Liver (tissue), 9 donors: ENCODE measurements around the gene RBM6. TPM values are rescaled to one million over a fixed set of nuclear protein-coding genes. Genes with fewer than 3 reads are reported as not detected.

Source experiments
- DNase-seq: peaks from one replicate; pipeline ENCODE4 v3.0.0-alpha.2; 2017; ENCODE audit warnings: low spot score
- H3K27ac ChIP-seq, 2 donors: one replicate each; pipeline ENCODE4 v1.7.0; 2013; ENCODE audit warnings: inconsistent platforms in 2 of 2, low read length in 2 of 2, control low read depth in 1 of 2, low read depth in 1 of 2, mild to moderate bottlenecking in 1 of 2
- H3K27me3 ChIP-seq, 4 donors: one replicate each; pipeline versions ENCODE4 v1.6.1 to v1.7.0; 2013; ENCODE audit warnings: low read length in 3 of 4, inconsistent platforms in 1 of 4, mild to moderate bottlenecking in 1 of 4, moderate library complexity in 1 of 4; ENCODE audit not compliant: control insufficient read depth in 4 of 4, insufficient read depth in 4 of 4
- H3K36me3 ChIP-seq, 4 donors: one replicate each; pipeline versions ENCODE4 v1.6.1 to v1.7.0; 2013; ENCODE audit warnings: low read length in 3 of 4, mild to moderate bottlenecking in 3 of 4, low read depth in 1 of 4, moderate library complexity in 1 of 4; ENCODE audit not compliant: control insufficient read depth in 4 of 4, insufficient read depth in 3 of 4
- H3K4me1 ChIP-seq, 4 donors: one replicate each; pipeline versions ENCODE4 v1.6.1 to v1.7.0; 2013; ENCODE audit warnings: low read length in 3 of 4, mild to moderate bottlenecking in 3 of 4, moderate library complexity in 1 of 4; ENCODE audit not compliant: control insufficient read depth in 4 of 4, insufficient read depth in 4 of 4
- H3K4me3 ChIP-seq, 3 donors: one replicate each; pipeline versions ENCODE4 v1.6.1 to v1.7.0; 2013; ENCODE audit warnings: low read length in 3 of 3, control low read depth in 1 of 3, low read depth in 1 of 3, mild to moderate bottlenecking in 1 of 3
- H3K9ac ChIP-seq, 2 donors: one replicate each; pipeline ENCODE4 v1.7.0; 2013; ENCODE audit warnings: low read length in 2 of 2, mild to moderate bottlenecking in 2 of 2, moderate library complexity in 2 of 2, control low read depth in 1 of 2, low read depth in 1 of 2
- H3K9me3 ChIP-seq, 4 donors: one replicate each; pipeline versions ENCODE4 v1.6.1 to v1.7.0; 2013; ENCODE audit warnings: low read length in 3 of 4; ENCODE audit not compliant: control insufficient read depth in 4 of 4
- EGR1 ChIP-seq, 2 donors: IDR thresholded peaks; 2 replicates each; pipeline ENCODE4 v1.6.1; 2016 to 2018; ENCODE audit warnings: antibody characterized with exemption in 2 of 2, low read depth in 2 of 2
- FOXA1 ChIP-seq: IDR thresholded peaks from 2 replicates; pipeline ENCODE4 v1.6.1; 2016; ENCODE audit warnings: antibody characterized with exemption
- FOXA2 ChIP-seq: IDR thresholded peaks from 2 replicates; pipeline ENCODE4 v1.6.1; 2016; ENCODE audit warnings: antibody characterized with exemption
- GABPA ChIP-seq, 2 donors: IDR thresholded peaks in 1 of 2; conservative IDR thresholded peaks in 1 of 2; 2 replicates each; pipeline ENCODE4 v1.6.1; 2016; ENCODE audit warnings: antibody characterized with exemption in 2 of 2, mild to moderate bottlenecking in 1 of 2, moderate library complexity in 1 of 2
- HNF4A ChIP-seq, 2 donors: conservative IDR thresholded peaks; 2 replicates each; pipeline ENCODE4 v1.6.1; 2016; ENCODE audit warnings: antibody characterized with exemption in 2 of 2, mild to moderate bottlenecking in 2 of 2
- HNF4G ChIP-seq: IDR thresholded peaks from 2 replicates; pipeline ENCODE4 v1.6.1; 2016; ENCODE audit warnings: antibody characterized with exemption
- JUND ChIP-seq, 2 donors: IDR thresholded peaks; 2 replicates each; pipeline ENCODE4 v1.6.1; 2016; ENCODE audit warnings: antibody characterized with exemption in 2 of 2
- NR2F2 ChIP-seq: IDR thresholded peaks from 2 replicates; pipeline ENCODE4 v1.6.1; 2016; ENCODE audit warnings: antibody characterized with exemption
- RAD21 ChIP-seq, 2 donors: IDR thresholded peaks; 2 replicates each; pipeline ENCODE4 v1.6.1; 2016; ENCODE audit warnings: antibody characterized with exemption in 2 of 2, mild to moderate bottlenecking in 2 of 2
- RXRA ChIP-seq, 2 donors: IDR thresholded peaks; 2 replicates each; pipeline ENCODE4 v1.6.1; 2017 to 2018; ENCODE audit warnings: antibody characterized with exemption in 2 of 2, mild to moderate bottlenecking in 1 of 2
- SP1 ChIP-seq: IDR thresholded peaks from 2 replicates; pipeline ENCODE4 v1.6.1; 2018; ENCODE audit warnings: antibody characterized with exemption, mild to moderate bottlenecking
- TAF1 ChIP-seq: conservative IDR thresholded peaks from 2 replicates; pipeline ENCODE4 v1.6.1; 2016; ENCODE audit warnings: antibody characterized with exemption, mild to moderate bottlenecking
- YY1 ChIP-seq: IDR thresholded peaks from 2 replicates; pipeline ENCODE4 v1.6.1; 2016; ENCODE audit warnings: antibody characterized with exemption, mild to moderate bottlenecking
- WGBS: extraction: QIAGEN DNeasy Blood & Tissue Kit; methylation state at CpG from one replicate; pipeline ENCODE4 v1.1.7; 2013; 5-methylcytosine and 5-hydroxymethylcytosine counted together
- polyA plus RNA-seq, 2 donors: library from polyadenylated mRNA; stranded (reverse) in 1 of 2; unstranded in 1 of 2; fragments of 200-250 nt in 1 of 2; fragments of >200 nt in 1 of 2; fragmentation: Nextera tagmentation in 1 of 2; extraction: Ambion mirVana in 1 of 2; gene quantifications; one replicate each; pipeline versions ENCODE4 v1.2.1 to v1.2.3, GENCODE V29; 2013 to 2015
- total RNA-seq, 2 donors: library from RNA; depleted of rRNA; stranded (reverse); fragments of >200 nt; gene quantifications; one replicate each; pipeline ENCODE4 v1.2.3, GENCODE V29; 2014
- TF ChIP-seq, protein P1 (sequence below): IDR thresholded peaks from 2 replicates; pipeline ENCODE4 v1.6.1; 2016; ENCODE audit warnings: antibody characterized with exemption
- TF ChIP-seq, protein P2 (sequence below): fragments of 150-350 bp; IDR thresholded peaks from 2 replicates; pipeline ENCODE4 v1.5.1; 2017; ENCODE audit warnings: improper control_type of control experiment, low read depth, low read length; ENCODE audit not compliant: missing input control
- TF ChIP-seq, protein P3 (sequence below): IDR thresholded peaks from 2 replicates; pipeline ENCODE4 v1.6.1; 2016; ENCODE audit warnings: antibody characterized with exemption
- TF ChIP-seq, protein P4 (sequence below): IDR thresholded peaks from 2 replicates; pipeline ENCODE4 v1.6.1; 2016; ENCODE audit warnings: antibody characterized with exemption
- TF ChIP-seq, protein P5 (sequence below): IDR thresholded peaks from 2 replicates; pipeline ENCODE4 v1.6.1; 2016; ENCODE audit warnings: antibody characterized with exemption, mild to moderate bottlenecking
- donor health status: healthy.
- donor health status: healthy.
- donor health status: healthy.
- donor health status: healthy.
- donor health status: healthy.

Gene RBM6
- total and polyA plus RNA-seq, 4 donors: 10.9 to 59.2 (median 37.5) TPM

DNA sequence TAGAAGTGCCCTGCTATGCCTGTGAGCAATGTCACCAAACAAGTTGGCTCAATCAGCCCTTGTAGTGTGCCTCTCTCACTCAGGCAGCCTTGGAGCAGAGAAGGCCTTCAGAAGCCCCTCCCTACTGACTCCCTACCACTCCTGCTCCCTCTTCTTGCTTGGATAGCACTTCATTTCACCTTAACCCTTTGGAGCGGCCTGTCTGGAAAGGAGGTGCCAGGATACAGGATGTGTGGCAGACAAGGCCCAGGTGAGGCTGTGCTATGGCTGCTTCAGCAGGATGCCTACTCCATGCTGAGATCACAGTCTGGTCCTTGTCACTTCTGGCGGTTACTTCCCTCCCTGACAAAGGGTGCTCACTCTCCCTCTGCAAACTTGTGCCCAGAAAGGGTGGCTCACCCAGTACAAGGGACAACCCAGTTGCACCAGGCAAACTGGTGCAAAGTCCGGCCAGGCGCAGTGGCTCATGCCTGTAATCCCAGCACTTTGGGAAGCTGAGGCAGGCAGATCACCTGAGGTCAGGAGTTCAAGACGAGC is 11.4 kb upstream of the RBM6 start:
- DNase-seq: no peak
- TF ChIP-seq HNF4A (conservative IDR thresholded peaks at IDR 0.05) (peak; percentile 38 to 49), SP1 (peak; percentile 34), RXRA (IDR thresholded peaks at IDR 0.05) (no peak), NR2F2 (no peak), RAD21 (IDR thresholded peaks at IDR 0.05) (no peak)
- no peak overlapping the region for H3K9ac ChIP-seq

DNA sequence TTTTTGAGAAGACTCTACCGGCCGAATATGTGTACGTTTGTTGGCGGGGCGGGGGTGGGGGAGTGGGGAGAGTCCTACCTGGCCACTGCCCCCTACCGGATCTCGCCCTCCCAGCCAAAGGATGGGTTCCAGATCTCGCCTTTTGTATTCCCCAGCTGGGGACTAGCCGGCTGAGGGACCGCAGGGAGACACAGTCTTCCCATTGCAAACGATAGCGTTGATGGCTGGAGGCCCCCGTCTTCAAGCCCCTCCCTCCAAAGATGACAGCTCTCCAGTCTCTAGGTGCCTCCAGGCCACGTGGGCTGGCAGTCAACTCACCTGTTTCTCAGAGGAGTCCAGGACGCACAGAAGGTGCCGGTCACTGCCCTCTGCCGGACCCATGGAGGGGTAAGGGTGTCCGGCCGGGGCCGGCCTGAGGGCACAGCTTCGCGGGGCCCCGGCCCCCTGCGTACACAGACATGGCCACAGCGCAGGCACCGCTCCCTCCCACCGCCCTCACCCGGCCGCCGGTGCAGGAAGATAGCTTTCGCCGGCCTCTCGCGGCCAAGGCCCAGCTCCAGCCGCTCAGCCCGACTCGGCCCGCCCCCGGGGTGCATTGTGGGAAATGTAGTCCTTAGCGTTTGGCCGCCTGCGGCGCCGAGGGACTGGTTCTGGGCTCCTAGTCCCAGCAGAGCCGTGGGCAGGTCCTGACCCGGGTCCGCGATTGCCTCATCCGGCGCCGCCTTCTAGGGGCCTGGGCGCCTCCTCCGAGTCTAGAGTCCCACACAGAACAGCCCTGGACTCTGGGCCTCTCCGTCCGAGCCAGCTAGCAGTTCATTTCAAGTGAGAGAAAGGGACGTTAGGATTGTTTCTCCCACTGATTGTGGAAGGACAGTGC is 10.4 kb upstream of the RBM6 start, which contains the start of gene MON1A:
MON1A (minus strand) TSS at position 521 of the 877 bp plus-strand sequence. CDS start 16,465 bp downstream, outside the sequence.
- H3K9ac ChIP-seq: peak within 1 kb of the TSS in 1 of 2 donors; percentile 70
- peak within 1 kb of the TSS; percentile 85 to 90 (median 89) for H3K4me3 ChIP-seq
- no peaks in the 10 kb centered on the region for H3K27me3 ChIP-seq
- DNase-seq: peak; percentile 99
- H3K27ac ChIP-seq: peak within 1 kb of the TSS; percentile 69 to 87
- no peaks in the 10 kb centered on the region for H3K9me3 ChIP-seq
- TF ChIP-seq GABPA (IDR thresholded peaks at IDR 0.05 in 1 of 2, conservative IDR thresholded peaks at IDR 0.05 in 1 of 2) (peak in 1 of 2 donors; percentile 69), FOXA1 (no peak), HNF4G (peak; percentile 45), RAD21 (IDR thresholded peaks at IDR 0.05) (peak; percentile 38 to 48), YY1 (peak; percentile 84), FOXA2 (no peak), SP1 (peak; percentile 78), JUND (IDR thresholded peaks at IDR 0.05) (peak in 1 of 2 donors; percentile 51), TAF1 (peak; percentile 28), RXRA (IDR thresholded peaks at IDR 0.05) (peak; percentile 18 to 38), NR2F2 (peak; percentile 88), EGR1 (IDR thresholded peaks at IDR 0.05; ENCODE audit: low read depth in 2 of 2) (no peak), HNF4A (conservative IDR thresholded peaks at IDR 0.05) (peak; percentile 65 to 85)
- TF ChIP-seq, protein P1, sequence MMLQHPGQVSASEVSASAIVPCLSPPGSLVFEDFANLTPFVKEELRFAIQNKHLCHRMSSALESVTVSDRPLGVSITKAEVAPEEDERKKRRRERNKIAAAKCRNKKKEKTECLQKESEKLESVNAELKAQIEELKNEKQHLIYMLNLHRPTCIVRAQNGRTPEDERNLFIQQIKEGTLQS: peak; percentile 82
- TF ChIP-seq, protein P2, sequence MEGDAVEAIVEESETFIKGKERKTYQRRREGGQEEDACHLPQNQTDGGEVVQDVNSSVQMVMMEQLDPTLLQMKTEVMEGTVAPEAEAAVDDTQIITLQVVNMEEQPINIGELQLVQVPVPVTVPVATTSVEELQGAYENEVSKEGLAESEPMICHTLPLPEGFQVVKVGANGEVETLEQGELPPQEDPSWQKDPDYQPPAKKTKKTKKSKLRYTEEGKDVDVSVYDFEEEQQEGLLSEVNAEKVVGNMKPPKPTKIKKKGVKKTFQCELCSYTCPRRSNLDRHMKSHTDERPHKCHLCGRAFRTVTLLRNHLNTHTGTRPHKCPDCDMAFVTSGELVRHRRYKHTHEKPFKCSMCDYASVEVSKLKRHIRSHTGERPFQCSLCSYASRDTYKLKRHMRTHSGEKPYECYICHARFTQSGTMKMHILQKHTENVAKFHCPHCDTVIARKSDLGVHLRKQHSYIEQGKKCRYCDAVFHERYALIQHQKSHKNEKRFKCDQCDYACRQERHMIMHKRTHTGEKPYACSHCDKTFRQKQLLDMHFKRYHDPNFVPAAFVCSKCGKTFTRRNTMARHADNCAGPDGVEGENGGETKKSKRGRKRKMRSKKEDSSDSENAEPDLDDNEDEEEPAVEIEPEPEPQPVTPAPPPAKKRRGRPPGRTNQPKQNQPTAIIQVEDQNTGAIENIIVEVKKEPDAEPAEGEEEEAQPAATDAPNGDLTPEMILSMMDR: no peak
- TF ChIP-seq, protein P3, sequence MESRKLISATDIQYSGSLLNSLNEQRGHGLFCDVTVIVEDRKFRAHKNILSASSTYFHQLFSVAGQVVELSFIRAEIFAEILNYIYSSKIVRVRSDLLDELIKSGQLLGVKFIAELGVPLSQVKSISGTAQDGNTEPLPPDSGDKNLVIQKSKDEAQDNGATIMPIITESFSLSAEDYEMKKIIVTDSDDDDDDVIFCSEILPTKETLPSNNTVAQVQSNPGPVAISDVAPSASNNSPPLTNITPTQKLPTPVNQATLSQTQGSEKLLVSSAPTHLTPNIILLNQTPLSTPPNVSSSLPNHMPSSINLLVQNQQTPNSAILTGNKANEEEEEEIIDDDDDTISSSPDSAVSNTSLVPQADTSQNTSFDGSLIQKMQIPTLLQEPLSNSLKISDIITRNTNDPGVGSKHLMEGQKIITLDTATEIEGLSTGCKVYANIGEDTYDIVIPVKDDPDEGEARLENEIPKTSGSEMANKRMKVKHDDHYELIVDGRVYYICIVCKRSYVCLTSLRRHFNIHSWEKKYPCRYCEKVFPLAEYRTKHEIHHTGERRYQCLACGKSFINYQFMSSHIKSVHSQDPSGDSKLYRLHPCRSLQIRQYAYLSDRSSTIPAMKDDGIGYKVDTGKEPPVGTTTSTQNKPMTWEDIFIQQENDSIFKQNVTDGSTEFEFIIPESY: no peak
- TF ChIP-seq, protein P4, sequence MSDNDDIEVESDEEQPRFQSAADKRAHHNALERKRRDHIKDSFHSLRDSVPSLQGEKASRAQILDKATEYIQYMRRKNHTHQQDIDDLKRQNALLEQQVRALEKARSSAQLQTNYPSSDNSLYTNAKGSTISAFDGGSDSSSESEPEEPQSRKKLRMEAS: peak; percentile 23
- TF ChIP-seq, protein P5, sequence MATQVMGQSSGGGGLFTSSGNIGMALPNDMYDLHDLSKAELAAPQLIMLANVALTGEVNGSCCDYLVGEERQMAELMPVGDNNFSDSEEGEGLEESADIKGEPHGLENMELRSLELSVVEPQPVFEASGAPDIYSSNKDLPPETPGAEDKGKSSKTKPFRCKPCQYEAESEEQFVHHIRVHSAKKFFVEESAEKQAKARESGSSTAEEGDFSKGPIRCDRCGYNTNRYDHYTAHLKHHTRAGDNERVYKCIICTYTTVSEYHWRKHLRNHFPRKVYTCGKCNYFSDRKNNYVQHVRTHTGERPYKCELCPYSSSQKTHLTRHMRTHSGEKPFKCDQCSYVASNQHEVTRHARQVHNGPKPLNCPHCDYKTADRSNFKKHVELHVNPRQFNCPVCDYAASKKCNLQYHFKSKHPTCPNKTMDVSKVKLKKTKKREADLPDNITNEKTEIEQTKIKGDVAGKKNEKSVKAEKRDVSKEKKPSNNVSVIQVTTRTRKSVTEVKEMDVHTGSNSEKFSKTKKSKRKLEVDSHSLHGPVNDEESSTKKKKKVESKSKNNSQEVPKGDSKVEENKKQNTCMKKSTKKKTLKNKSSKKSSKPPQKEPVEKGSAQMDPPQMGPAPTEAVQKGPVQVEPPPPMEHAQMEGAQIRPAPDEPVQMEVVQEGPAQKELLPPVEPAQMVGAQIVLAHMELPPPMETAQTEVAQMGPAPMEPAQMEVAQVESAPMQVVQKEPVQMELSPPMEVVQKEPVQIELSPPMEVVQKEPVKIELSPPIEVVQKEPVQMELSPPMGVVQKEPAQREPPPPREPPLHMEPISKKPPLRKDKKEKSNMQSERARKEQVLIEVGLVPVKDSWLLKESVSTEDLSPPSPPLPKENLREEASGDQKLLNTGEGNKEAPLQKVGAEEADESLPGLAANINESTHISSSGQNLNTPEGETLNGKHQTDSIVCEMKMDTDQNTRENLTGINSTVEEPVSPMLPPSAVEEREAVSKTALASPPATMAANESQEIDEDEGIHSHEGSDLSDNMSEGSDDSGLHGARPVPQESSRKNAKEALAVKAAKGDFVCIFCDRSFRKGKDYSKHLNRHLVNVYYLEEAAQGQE: peak; percentile 57
- under 1% methylated on average over 56 of the region's 56 CpGs for WGBS
- H3K4me1 ChIP-seq: peaks cover 0 to 12% (median 3%) of the 10 kb centered on the region in 4 donors
- no peaks in the 10 kb centered on the region for H3K36me3 ChIP-seq

More for the DNA sequence above, 11.4 kb upstream of the RBM6 start:
- no peaks in the 10 kb centered on the region for H3K27me3 ChIP-seq
- peaks cover 0 to 12% (median 3%) of the 10 kb centered on the region in 4 donors for H3K4me1 ChIP-seq
- no peaks in the 10 kb centered on the region for H3K36me3 ChIP-seq
- H3K9me3 ChIP-seq: no peaks in the 10 kb centered on the region
- H3K4me3 ChIP-seq: no peak overlapping the region
- 56% methylated on average over 5 of the region's 5 CpGs for WGBS
- no peak overlapping the region for H3K27ac ChIP-seq
